Nephron progenitor cell (in vitro differentiated cells): ENCODE results near the gene CBL.
A peak's percentile ranks its signal among the peaks of the same experiment; 100 is the strongest.

Experiments used
- DNase-seq: peaks from one replicate; pipeline ENCODE4 v3.0.0; 2021
- H3K27ac Mint-ChIP-seq: 2 replicates; pipeline ENCODE4 v1.8.0; 2021; ENCODE audit warnings: mild to moderate bottlenecking, moderate library complexity, mixed read lengths
- H3K27me3 Mint-ChIP-seq: 2 replicates; pipeline ENCODE4 v1.8.0; 2021; ENCODE audit warnings: mild to moderate bottlenecking, low read depth, mixed read lengths; ENCODE audit not compliant: poor library complexity
- H3K36me3 Mint-ChIP-seq: 2 replicates; pipeline ENCODE4 v1.8.0; 2021; ENCODE audit warnings: low read depth, mixed read lengths
- H3K4me1 Mint-ChIP-seq: 2 replicates; pipeline ENCODE4 v1.8.0; 2021; ENCODE audit warnings: mixed read lengths
- H3K4me3 Mint-ChIP-seq: 2 replicates; pipeline ENCODE4 v1.8.0; 2021; ENCODE audit warnings: mild to moderate bottlenecking, moderate library complexity, mixed read lengths
- H3K9me3 Mint-ChIP-seq: 2 replicates; pipeline ENCODE4 v1.8.0; 2021; ENCODE audit warnings: mild to moderate bottlenecking, moderate library complexity, mixed read lengths
- TF ChIP-seq, protein P1 (sequence below): fragments of 200-600 bp; sonication (generic); IDR thresholded peaks from 2 replicates; pipeline ENCODE4 v1.5.0; 2021; ENCODE audit warnings: antibody characterized with exemption

Gene CBL

DNA sequence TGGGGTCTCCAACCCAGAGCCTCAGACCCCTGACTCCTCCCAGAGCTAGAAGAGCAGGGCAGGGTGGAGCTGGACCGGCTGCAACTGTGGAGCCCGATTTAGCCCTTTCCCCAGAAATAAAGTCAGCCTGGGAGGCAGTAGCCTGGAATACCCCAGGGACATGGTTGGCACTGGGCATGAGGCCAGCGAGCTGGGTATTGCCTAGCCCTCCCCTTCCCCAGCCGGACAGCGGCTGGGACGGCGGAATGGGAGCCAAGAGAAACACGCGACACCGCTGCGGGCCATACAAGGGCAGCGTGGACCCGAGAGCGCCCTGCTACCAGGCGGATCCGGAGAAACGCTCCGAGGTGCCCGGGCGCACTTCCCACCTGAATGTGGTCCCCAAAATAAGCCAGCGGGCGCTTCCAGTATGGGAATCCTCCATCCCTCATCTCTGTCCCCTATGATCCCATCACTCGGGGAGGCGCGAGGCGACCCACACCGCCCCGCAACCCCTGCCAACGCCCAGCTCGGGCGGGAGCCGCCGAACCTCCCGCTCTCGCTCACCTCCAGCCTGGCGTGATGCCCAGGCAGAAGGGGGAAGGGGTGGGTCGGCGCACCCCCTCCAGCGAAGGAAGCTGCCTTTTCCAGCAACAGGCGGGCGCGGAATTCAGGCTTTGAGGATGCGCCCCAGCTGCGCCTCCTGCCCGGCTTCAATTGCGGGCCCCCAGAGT, 110.0 kb downstream of the CBL start:
- Mint-ChIP-seq H3K27ac (no peak overlapping the region), H3K27me3 (peaks cover 26% of the 10 kb centered on the region), H3K4me1 (peaks cover 37% of the 10 kb centered on the region), H3K9me3 (no peaks in the 10 kb centered on the region), H3K4me3 (peak overlapping the region; percentile 75), H3K36me3 (no peaks in the 10 kb centered on the region)
- TF ChIP-seq, protein P1, sequence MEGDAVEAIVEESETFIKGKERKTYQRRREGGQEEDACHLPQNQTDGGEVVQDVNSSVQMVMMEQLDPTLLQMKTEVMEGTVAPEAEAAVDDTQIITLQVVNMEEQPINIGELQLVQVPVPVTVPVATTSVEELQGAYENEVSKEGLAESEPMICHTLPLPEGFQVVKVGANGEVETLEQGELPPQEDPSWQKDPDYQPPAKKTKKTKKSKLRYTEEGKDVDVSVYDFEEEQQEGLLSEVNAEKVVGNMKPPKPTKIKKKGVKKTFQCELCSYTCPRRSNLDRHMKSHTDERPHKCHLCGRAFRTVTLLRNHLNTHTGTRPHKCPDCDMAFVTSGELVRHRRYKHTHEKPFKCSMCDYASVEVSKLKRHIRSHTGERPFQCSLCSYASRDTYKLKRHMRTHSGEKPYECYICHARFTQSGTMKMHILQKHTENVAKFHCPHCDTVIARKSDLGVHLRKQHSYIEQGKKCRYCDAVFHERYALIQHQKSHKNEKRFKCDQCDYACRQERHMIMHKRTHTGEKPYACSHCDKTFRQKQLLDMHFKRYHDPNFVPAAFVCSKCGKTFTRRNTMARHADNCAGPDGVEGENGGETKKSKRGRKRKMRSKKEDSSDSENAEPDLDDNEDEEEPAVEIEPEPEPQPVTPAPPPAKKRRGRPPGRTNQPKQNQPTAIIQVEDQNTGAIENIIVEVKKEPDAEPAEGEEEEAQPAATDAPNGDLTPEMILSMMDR: no peak
- DNase-seq: no peak

DNA sequence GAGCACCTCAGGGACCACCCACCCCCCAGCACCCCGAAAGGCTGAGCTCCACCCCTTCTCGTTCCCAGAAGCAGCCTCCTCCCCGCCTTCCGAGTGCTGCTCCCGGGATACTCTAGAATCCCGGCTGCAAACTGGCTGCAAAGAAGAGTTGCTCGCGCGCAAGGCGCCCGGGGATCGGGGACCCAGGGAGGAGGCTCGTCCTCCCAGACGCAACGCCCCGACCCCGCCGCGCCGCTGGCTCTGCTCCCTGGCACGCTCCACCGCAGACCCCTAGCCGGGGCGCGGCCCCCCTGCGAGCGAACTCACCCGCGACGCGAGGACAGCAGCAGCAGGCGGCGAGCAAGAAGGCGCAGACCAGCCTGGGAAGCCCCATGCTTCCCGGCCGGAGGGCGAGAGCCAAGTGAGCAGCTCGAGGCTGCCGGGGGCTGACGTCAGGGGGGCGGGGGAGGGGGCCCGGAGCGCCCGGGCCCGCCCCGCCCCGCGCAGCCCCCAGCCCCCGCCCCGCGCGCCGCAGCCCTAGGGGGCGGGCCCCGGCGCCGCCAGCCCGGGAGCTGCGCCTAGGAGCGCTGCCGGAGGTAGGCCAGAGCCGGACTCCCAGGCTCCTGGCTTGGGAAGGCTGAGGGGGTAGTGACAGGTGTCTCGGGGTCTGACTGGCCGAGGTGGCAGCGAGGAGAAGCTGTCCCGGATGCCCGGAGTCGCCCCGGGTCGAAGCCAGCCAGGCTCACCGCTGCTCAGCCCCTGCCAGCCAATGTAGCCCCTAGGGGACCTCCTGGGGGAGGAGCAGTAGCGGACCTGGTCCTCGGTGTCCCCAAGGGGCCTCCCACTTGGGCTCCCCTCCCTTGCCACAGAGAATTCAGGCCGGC, 110.8 kb downstream of the CBL start, which contains the start of gene MCAM:
TSS of gene MCAM (minus strand) at position 402 of the 863 bp plus-strand sequence. CDS start at position 373, 29 bp downstream.
- Mint-ChIP-seq H3K27me3 (peaks cover 26% of the 10 kb centered on the region), H3K9me3 (no peaks in the 10 kb centered on the region), H3K4me1 (peaks cover 44% of the 10 kb centered on the region), H3K4me3 (peak within 1 kb of the TSS; percentile 75), H3K27ac (no peak within 1 kb of the TSS), H3K36me3 (no peaks in the 10 kb centered on the region)
- TF ChIP-seq, protein P1: no peak
- DNase-seq: peak; percentile 75

DNA sequence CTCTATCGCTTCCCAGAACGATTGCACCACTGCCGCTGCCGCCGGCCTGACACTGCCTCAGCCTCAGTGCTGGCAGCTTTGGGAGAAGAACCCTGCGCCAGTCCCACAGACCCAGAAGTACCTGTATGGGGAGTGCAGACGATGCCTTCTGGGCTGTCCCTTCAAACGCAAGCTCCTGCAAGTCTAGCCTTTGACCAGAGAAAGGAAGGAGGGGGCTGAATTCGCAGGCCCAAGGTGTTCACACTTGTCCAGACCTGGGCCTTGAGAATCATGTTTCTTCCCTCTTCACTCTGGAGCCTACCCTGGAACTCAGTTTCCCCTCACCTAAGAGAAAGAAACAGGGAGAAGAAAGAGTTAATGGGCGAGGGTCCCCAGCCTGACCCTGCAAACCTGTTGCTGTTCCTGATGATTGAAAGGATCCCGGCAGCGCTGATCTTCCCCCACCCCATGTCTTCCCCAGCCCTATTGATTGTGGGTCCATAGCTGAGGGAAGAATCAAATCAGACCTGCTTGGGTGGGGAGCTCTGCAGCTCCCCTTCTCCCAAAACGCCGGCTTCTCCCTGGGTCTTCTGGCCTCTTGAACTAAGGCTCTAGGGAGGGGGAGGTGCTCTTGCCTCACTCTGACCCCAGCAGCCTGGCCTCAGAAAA, 111.6 kb downstream of the CBL start:
- no peaks in the 10 kb centered on the region for H3K9me3 Mint-ChIP-seq
- H3K27ac Mint-ChIP-seq: no peak overlapping the region
- H3K4me3 Mint-ChIP-seq: peak overlapping the region; percentile 45

DNA sequence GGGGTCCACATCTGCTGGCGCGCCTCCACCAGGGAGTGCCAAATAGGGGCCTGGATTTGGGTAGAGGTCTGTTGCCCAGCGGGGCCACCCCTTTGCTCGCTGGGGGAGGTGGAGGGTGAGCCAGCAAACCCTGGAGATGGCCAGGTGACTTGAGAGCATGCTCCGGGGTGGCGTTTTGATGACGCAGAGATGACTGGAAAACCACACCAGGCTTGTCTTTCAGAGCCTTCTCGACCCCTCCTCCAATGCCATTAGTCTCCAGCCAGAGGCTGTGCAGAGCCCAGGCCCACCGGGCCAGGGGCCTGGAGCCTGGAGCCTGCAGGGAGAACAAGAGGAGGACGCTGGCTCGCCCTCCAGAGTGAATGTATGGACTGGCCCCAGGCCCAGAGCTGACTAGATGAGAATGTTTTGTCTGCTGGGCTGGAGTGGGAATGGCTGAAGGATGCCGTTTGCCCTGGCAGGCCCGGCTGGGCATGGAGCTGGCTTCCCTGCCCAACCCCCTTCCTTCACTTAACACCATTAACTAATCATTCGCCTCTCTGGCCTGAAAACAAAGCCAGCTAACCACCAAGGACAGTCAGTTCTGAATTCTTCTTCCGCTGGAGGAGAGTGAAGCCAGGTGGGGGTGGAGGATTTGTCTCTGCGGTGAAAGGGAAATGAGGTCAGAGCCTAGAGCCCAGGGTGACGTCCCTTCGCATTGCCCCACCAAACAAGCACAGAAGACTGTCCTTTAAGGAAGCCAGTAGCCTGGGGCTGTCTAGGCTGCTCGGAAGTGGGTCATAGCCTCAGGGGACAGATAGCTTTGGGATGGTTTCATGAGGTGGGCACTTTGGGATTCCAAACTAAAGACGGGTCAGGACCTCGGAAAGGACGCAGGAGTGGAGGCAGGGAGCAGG, 112.3 kb downstream of the CBL start:
- DNase-seq: no peak
- TF ChIP-seq, protein P1: no peak
- Mint-ChIP-seq H3K4me3 (peak overlapping the region; percentile 54), H3K4me1 (peaks cover 55% of the 10 kb centered on the region), H3K9me3 (no peaks in the 10 kb centered on the region), H3K27me3 (peaks cover 30% of the 10 kb centered on the region), H3K27ac (peak overlapping the region; percentile 65), H3K36me3 (no peaks in the 10 kb centered on the region)

More for the DNA sequence above, 111.6 kb downstream of the CBL start:
- DNase-seq: no peak
- Mint-ChIP-seq H3K36me3 (no peaks in the 10 kb centered on the region), H3K27me3 (peaks cover 26% of the 10 kb centered on the region), H3K4me1 (peaks cover 50% of the 10 kb centered on the region)
- TF ChIP-seq, protein P1: no peak

DNA sequence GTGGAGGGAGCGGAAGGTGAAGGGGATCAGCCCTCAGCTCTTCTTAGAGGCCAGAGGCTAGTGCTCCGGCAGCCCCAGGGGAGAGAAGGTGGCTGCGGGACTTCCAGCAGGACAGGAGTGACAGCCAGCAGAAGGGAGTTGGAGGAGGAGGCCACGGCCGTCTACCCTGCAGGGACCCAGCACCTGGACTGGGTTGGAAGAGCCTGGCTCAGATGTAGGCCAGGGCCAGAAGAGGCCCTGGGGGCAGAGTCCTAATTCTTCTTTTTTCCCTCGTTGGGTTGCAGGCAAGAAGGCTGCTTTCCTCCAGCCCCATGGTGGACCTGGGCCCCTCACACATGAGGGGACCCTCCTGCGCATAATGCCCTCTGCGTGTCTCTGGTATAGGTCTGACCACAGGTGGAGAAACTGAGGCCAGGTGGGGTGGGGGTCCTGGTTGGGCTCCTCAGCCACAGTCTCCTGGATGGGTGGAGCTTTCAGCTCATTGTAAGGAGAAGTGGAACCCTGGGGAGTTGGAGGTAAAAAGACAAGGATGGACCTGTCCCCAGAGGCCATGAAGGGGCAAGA, 113.1 kb downstream of the CBL start:
- Mint-ChIP-seq H3K9me3 (no peaks in the 10 kb centered on the region), H3K27me3 (peaks cover 28% of the 10 kb centered on the region), H3K36me3 (no peaks in the 10 kb centered on the region), H3K4me1 (peaks cover 62% of the 10 kb centered on the region), H3K4me3 (peak overlapping the region; percentile 54), H3K27ac (peak overlapping the region; percentile 65)
- DNase-seq: no peak
- TF ChIP-seq, protein P1: no peak
